Right renal cortex interstitium (tissue), 3 donors: ENCODE measurements around the gene NDUFA6. TPM values are rescaled to one million over a fixed set of nuclear protein-coding genes. Genes with fewer than 3 reads are reported as not detected.
"Not testable (repeated sequence)": the region's sequence is repeated elsewhere in the genome, so short reads cannot be mapped to it uniquely, and the experiment has no call there.

Experiments used
- DNase-seq, 3 donors: peaks; one replicate each; pipeline ENCODE4 v3.0.0-alpha.2; 2013; ENCODE audit warnings: low read depth in 3 of 3, low spot score in 2 of 3
- polyA plus RNA-seq, 3 donors: library from polyadenylated mRNA; unstranded; fragments of 120-200 nt; gene quantifications; one replicate each; pipeline ENCODE4 v1.2.1, GENCODE V29; 2013; ENCODE audit not compliant: insufficient read length in 3 of 3

NDUFA6 gene
- polyA plus RNA-seq: 100 to 1,000 TPM; 119 to 121 (median 120) TPM

- DNase-seq: peak; percentile 95 to 97 (median 96)
These were observed at the start of gene NDUFA6 for GRCh38 chr22:42090596-42091454. TSS of gene NDUFA6 (minus strand) at chr22:42090772. CDS start at chr22:42090744, 28 bp downstream.

DNA sequence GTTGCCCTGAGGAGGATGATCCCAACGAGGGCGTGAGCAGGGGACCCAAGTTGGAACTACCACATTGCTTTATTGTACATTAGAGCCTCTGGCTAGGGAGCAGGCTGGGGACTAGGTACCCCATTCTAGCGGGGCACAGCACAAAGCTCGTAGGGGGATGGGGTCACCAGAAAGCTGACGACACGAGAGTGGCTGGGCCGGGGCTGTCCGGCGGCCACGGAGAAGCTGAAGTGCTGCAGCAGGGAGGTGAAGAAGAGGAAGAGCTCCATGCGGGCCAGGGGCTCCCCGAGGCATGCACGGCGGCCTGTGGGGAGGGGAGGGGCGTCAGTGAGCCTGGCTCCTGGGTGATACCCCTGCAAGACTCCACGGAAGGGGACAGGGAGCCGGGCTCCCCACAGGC, 49.6 kb upstream of the NDUFA6 start:
- not testable (repeated sequence) for DNase-seq

- DNase-seq: not testable (repeated sequence)
These were observed 48.9 kb upstream of the NDUFA6 start for GRCh38 chr22:42139508-42139907.

- DNase-seq: no peak
These were observed 48.4 kb upstream of the NDUFA6 start for GRCh38 chr22:42138972-42139371.

GRCh38 chr22:42138122-42138770, 47.7 kb upstream of the NDUFA6 start:
- no peak for DNase-seq

- DNase-seq: not testable (repeated sequence)
These were observed 45.1 kb upstream of the NDUFA6 start for GRCh38 chr22:42135688-42136087.

- no peak for DNase-seq
These were observed 43.8 kb upstream of the NDUFA6 start for GRCh38 chr22:42134100-42135020.

GRCh38 chr22:42132457-42132856, 41.9 kb upstream of the NDUFA6 start:
- no peak for DNase-seq

DNA sequence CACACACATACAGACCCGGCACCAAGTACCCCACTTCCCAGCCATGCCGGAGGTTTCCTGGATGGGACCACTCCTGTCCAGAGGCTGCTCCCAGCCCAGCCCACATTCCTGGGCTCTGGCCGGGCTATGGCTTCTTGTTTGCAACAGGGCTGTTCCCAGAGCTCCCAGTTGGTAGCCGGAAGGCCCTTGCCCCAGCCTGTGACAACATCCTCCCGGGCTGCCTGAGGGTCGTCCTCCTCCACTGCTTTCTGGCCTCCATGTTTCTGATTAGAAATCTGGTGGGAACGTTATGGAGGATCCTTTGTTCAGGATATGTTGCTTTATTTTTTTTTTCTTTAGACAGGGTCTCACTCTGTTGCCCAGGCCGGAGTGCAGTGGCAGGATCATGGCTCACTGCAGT, 41.0 kb upstream of the NDUFA6 start:
- DNase-seq: no peak

- not testable (repeated sequence) for DNase-seq
These were observed 40.3 kb upstream of the NDUFA6 start, which contains the start of gene CYP2D6 for GRCh38 chr22:42130639-42131431. TSS of gene CYP2D6 (minus strand) at chr22:42130810. CDS start at chr22:42130791, 19 bp downstream.

DNA sequence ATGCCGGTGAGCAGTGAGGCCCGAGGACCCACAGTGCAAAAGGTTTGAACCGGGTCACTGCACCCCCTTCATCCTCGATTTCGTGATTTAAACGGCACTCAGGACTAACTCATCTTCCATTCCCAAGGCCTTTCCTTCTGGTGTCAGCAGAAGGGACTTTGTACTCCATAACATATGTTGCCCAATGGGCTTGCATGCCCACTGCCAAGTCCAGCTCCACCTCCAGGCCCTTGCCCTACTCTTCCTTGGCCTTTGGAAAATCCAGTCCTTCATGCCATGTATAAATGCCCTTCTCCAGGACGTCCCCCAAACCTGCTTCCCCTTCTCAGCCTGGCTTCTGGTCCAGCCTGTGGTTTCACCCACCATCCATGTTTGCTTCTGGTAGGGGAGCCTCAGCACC, 39.6 kb upstream of the NDUFA6 start:
- DNase-seq: not testable (repeated sequence)

- not testable (repeated sequence) for DNase-seq
These were observed 38.5 kb upstream of the NDUFA6 start for GRCh38 chr22:42128776-42129694.

- DNase-seq: not testable (repeated sequence)
These were observed 37.4 kb upstream of the NDUFA6 start for GRCh38 chr22:42128007-42128406.

GRCh38 chr22:42127606-42128005, 37.0 kb upstream of the NDUFA6 start:
- no peak for DNase-seq

- DNase-seq: not testable (repeated sequence)
These were observed 33.0 kb upstream of the NDUFA6 start for GRCh38 chr22:42123529-42123928.

DNA sequence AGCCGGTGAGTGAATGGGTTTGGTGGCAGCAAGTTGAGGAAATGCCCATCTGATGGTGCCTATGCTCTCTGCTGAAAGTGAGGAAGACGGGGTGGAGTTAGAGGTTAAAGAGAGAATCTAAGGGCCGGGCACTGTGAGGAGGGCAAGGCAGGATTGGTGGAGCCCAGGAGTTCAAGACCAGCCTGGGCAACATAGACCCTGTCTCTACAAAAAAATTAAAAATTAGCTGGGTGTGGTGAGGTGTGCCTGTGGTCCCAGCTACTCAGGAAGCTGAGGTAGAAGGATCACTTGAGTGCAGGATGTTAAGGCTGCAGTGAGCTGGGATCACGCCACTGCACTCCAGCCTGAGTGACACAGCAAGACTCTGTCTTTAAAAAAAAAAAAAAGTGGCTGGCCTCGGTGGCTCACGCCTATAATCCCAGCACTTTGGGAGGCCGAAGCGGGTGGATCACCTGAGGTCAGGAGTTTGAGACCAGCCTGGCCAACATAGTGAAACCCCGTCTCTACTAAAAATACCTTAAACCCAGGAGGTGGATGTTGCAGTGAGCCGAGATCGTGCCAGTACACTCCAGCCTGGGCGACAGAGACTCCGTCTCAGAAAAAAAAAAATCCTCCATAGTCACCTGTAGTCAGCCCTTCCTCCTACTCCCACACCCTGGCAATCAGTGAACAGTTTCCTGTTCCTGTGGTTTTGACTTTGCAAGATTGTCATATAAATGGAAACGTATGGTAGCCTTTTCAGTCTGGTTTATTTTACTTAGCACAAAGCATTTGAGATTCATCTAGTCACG, 29.9 kb upstream of the NDUFA6 start:
- not testable (repeated sequence) for DNase-seq

DNA sequence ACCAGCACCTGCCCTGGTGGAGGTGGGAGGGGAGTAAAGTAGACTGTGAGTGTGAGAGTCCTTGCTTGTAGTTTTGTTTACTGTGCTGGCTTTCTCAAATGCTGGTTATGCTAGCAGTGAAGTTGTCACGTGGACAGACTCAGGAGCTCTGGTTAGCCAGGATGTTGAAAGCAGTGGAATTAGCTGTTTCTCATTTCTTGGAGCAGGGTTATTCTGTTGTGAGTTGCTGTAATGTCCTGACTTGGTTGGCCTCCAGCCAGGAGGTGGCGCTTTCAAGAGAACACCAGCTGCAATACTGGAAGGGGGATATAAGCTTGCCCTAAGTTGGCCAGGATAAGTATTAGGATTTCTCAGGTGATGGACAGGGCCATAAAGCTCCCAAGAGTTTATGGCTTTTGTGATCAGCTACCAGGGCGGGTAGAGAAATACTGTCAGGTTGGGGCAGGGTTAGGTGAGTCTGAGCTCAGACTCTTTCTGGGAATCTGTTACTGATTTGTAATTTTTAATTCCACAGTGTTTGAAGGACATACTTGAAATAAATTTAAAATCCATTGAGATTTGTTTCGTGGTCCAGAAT, 26.4 kb upstream of the NDUFA6 start:
- DNase-seq: no peak

GRCh38 chr22:42115420-42115830, 24.9 kb upstream of the NDUFA6 start:
- not testable (repeated sequence) for DNase-seq
